ENCODE measurements around the gene SLC25A53. TPM values are rescaled to one million over a fixed set of nuclear protein-coding genes. Genes with fewer than 3 reads are reported as not detected.

Gene SLC25A53
- total and polyA plus RNA-seq, 7 donors = 3.2 to 11.0 (median 5.2) TPM

- Histone ChIP-seq H3K27me3 (ENCODE audit: insufficient read depth in 3 of 3, low read length in 2 of 3) (no peaks in the 10 kb centered on the region), H3K27ac (no peak overlapping the region), H3K4me1 (no peaks in the 10 kb centered on the region), H3K9me3 (peaks cover 6% of the 10 kb centered on the region), H3K4me3 (no peak overlapping the region), H3K36me3 (ENCODE audit: insufficient read depth in 1 of 2, low read depth in 1 of 2) (peaks cover 0 to 8% of the 10 kb centered on the region in 2 donors)
- TF ChIP-seq, protein P1, sequence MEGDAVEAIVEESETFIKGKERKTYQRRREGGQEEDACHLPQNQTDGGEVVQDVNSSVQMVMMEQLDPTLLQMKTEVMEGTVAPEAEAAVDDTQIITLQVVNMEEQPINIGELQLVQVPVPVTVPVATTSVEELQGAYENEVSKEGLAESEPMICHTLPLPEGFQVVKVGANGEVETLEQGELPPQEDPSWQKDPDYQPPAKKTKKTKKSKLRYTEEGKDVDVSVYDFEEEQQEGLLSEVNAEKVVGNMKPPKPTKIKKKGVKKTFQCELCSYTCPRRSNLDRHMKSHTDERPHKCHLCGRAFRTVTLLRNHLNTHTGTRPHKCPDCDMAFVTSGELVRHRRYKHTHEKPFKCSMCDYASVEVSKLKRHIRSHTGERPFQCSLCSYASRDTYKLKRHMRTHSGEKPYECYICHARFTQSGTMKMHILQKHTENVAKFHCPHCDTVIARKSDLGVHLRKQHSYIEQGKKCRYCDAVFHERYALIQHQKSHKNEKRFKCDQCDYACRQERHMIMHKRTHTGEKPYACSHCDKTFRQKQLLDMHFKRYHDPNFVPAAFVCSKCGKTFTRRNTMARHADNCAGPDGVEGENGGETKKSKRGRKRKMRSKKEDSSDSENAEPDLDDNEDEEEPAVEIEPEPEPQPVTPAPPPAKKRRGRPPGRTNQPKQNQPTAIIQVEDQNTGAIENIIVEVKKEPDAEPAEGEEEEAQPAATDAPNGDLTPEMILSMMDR (IDR thresholded peaks at IDR 0.05) = no peak
- DNase-seq = no peak
- intact Hi-C loops (cut with DNase I) = no loop called here
- 76 to 96% (median 95%) methylated on average over 6 of the region's 6 CpGs for WGBS, 3 donors
- ATAC-seq = no peak
Observed at GRCh38 chrX:104173841-104174240, 17.0 kb upstream of the SLC25A53 start.

DNA sequence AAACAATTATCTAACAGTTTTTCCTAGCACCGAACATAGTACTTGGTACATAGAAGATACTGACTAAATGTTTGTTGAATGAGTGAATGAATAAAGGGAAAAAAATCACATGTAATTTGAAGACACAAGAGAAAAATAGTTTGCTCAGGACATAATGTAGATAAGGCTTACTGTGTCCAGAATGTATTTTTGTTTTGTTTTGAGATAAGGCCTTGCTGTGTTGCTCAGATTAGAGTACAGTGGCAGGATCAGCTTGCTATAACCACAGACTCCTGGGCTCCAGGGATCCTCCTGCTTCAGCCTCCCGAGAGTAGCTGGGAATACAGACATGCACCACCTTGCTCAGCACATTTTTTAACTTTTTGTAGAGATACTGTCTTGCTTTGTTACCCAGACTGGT lies 16.0 kb upstream of the SLC25A53 start:
- Histone ChIP-seq H3K36me3 (ENCODE audit: insufficient read depth in 1 of 2, low read depth in 1 of 2) (peaks cover 0 to 8% of the 10 kb centered on the region in 2 donors), H3K27ac (no peak overlapping the region), H3K27me3 (ENCODE audit: insufficient read depth in 3 of 3, low read length in 2 of 3) (peaks cover 0 to 7% (median 0%) of the 10 kb centered on the region in 3 donors), H3K4me1 (peaks cover 6% of the 10 kb centered on the region), H3K4me3 (no peak overlapping the region), H3K9me3 (no peaks in the 10 kb centered on the region)
- intact Hi-C loops (cut with DNase I) = no loop called here
- DNase-seq = no peak
- ATAC-seq = no peak
- TF ChIP-seq, protein P1 (IDR thresholded peaks at IDR 0.05) = no peak
- 78 to 100% (median 96%) methylated on average over 2 of the region's 2 CpGs for WGBS, 3 donors

DNA sequence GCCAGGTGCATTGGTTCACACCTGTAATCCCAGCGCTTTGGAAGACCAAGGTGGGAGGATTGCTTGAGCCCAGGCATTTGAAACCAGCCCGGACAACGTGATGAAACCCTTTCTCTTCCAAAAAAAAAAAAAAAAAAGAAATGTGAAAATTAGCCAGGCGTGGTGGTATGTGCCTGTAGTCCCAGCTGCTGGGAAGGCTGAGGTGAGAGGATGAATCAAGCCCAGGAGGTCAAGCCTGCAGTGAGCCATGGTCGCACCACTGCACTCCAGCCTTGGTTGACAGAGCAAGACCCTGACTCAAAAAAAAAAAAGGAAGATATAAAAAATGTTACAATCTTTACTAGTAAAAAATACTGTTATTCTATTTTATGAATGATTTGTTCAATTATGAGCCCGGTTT lies 15.3 kb upstream of the SLC25A53 start:
- ATAC-seq = no peak
- Histone ChIP-seq H3K27ac (no peak overlapping the region), H3K27me3 (ENCODE audit: insufficient read depth in 3 of 3, low read length in 2 of 3) (peaks cover 0 to 7% (median 0%) of the 10 kb centered on the region in 3 donors), H3K36me3 (ENCODE audit: insufficient read depth in 1 of 2, low read depth in 1 of 2) (peaks cover 0 to 8% of the 10 kb centered on the region in 2 donors), H3K4me1 (peaks cover 7% of the 10 kb centered on the region), H3K4me3 (no peak overlapping the region), H3K9me3 (no peaks in the 10 kb centered on the region)
- DNase-seq = no peak
- WGBS, 3 donors = 65 to 78% (median 66%) methylated on average over 6 of the region's 6 CpGs
- intact Hi-C loops (cut with DNase I) = no loop called here
- TF ChIP-seq, protein P1 (IDR thresholded peaks at IDR 0.05) = no peak

GRCh38 chrX:104168127-104168526 lies 11.3 kb upstream of the SLC25A53 start:
- TF ChIP-seq, protein P1 (IDR thresholded peaks at IDR 0.05) = no peak
- intact Hi-C loops (cut with DNase I) = no loop called here
- ATAC-seq (no peak), DNase-seq (no peak)
- Histone ChIP-seq H3K27me3 (ENCODE audit: insufficient read depth in 3 of 3, low read length in 2 of 3) (peaks cover 0 to 7% (median 0%) of the 10 kb centered on the region in 3 donors), H3K36me3 (ENCODE audit: insufficient read depth in 1 of 2, low read depth in 1 of 2) (no peaks in the 10 kb centered on the region), H3K9me3 (no peaks in the 10 kb centered on the region), H3K4me1 (peaks cover 7% of the 10 kb centered on the region), H3K4me3 (peak overlapping the region; percentile 77), H3K27ac (no peak overlapping the region)
- WGBS, 3 donors = 6 to 21% (median 14%) methylated on average over 1 of the region's 1 CpG
